ENCODE measurements around the gene ACSL6.

The ACSL6 gene

GRCh38 chr5:132059696-132060500 lies 48.4 kb upstream of the ACSL6 start:
- Histone ChIP-seq H3K4me3 (ENCODE audit: low read depth, low read length) (no peak overlapping the region), H3K4me1 (ENCODE audit: control insufficient read depth, insufficient read depth, low read length) (no peaks in the 10 kb centered on the region), H3K9me3 (ENCODE audit: control insufficient read depth, insufficient read depth, low read depth, low read length) (no peaks in the 10 kb centered on the region), H3K27ac (ENCODE audit: extremely low read depth, low read depth, low read length) (no peak overlapping the region), H3K36me3 (ENCODE audit: control insufficient read depth in 2 of 2, insufficient read depth in 1 of 2, low read length in 2 of 2) (no peaks in the 10 kb centered on the region)
- CTCF ChIA-PET = interaction anchor here (1.0 kb wide), 1 partner anchor 249 kb away, joined by 3 read pairs; no protein-coding TSS in a partner anchor
- no peak for TF ChIP-seq ZNF354C (tag by site-specific recombination; IDR thresholded peaks at IDR 0.05; ENCODE audit: borderline replicate concordance, low read depth)
- POLR2A ChIA-PET = no interaction called here

GRCh38 chr5:132059043-132059695 lies 47.7 kb upstream of the ACSL6 start:
- no peaks in the 10 kb centered on the region for H3K4me1 ChIP-seq (ENCODE audit: control insufficient read depth, insufficient read depth, low read length)
- H3K4me3 ChIP-seq (ENCODE audit: low read depth, low read length) = no peak overlapping the region
- ChIA-PET POLR2A (no interaction called here), CTCF (interaction anchor here (0.8 to 1.3 kb wide), 3 partner anchors 51 to 636 kb away, joined by 3 read pairs; no protein-coding TSS in a partner anchor)
- H3K27ac ChIP-seq (ENCODE audit: extremely low read depth, low read depth, low read length) = no peak overlapping the region
- no peaks in the 10 kb centered on the region for H3K9me3 ChIP-seq (ENCODE audit: control insufficient read depth, insufficient read depth, low read depth, low read length)
- no peak for TF ChIP-seq ZNF677 (tag by site-specific recombination; IDR thresholded peaks at IDR 0.05)
- no peak for TF ChIP-seq ZFP69B (tag by site-specific recombination; IDR thresholded peaks at IDR 0.05)
- no peak for TF ChIP-seq ZFP3 (tag by site-specific recombination; IDR thresholded peaks at IDR 0.05; ENCODE audit: low read depth)
- TF ChIP-seq ZNF23 (tag by site-specific recombination; IDR thresholded peaks at IDR 0.05; ENCODE audit: borderline replicate concordance) = no peak
- no peak for TF ChIP-seq ZNF544 (tag by site-specific recombination; IDR thresholded peaks at IDR 0.05)
- TF ChIP-seq TCF7L2 (IDR thresholded peaks at IDR 0.05; ENCODE audit: borderline replicate concordance, low read depth, low read length) = no peak
- TF ChIP-seq ZNF112 (tag by site-specific recombination; IDR thresholded peaks at IDR 0.05) = no peak
- no peak for TF ChIP-seq HOXD13 (CRISPR knock-in tag; IDR thresholded peaks at IDR 0.05; ENCODE audit: borderline replicate concordance)
- no peak for TF ChIP-seq ZNF560 (tag by site-specific recombination; IDR thresholded peaks at IDR 0.05; ENCODE audit: borderline replicate concordance)
- no peak for TF ChIP-seq IKZF3 (tag by site-specific recombination; IDR thresholded peaks at IDR 0.05)
- TF ChIP-seq ZSCAN18 (tag by site-specific recombination; IDR thresholded peaks at IDR 0.05) = no peak
- TF ChIP-seq KLF1 (tag by site-specific recombination; IDR thresholded peaks at IDR 0.05) = no peak
- TF ChIP-seq, protein P1, sequence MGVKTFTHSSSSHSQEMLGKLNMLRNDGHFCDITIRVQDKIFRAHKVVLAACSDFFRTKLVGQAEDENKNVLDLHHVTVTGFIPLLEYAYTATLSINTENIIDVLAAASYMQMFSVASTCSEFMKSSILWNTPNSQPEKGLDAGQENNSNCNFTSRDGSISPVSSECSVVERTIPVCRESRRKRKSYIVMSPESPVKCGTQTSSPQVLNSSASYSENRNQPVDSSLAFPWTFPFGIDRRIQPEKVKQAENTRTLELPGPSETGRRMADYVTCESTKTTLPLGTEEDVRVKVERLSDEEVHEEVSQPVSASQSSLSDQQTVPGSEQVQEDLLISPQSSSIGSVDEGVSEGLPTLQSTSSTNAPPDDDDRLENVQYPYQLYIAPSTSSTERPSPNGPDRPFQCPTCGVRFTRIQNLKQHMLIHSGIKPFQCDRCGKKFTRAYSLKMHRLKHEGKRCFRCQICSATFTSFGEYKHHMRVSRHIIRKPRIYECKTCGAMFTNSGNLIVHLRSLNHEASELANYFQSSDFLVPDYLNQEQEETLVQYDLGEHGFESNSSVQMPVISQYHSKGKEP (tag by site-specific recombination; IDR thresholded peaks at IDR 0.05) = no peak
- TF ChIP-seq ZNF629 (tag by site-specific recombination; IDR thresholded peaks at IDR 0.05) = no peak
- TF ChIP-seq ZNF704 (tag by site-specific recombination; IDR thresholded peaks at IDR 0.05) = no peak
- no peak for TF ChIP-seq ZNF624 (tag by site-specific recombination; IDR thresholded peaks at IDR 0.05)
- TF ChIP-seq, protein P2, sequence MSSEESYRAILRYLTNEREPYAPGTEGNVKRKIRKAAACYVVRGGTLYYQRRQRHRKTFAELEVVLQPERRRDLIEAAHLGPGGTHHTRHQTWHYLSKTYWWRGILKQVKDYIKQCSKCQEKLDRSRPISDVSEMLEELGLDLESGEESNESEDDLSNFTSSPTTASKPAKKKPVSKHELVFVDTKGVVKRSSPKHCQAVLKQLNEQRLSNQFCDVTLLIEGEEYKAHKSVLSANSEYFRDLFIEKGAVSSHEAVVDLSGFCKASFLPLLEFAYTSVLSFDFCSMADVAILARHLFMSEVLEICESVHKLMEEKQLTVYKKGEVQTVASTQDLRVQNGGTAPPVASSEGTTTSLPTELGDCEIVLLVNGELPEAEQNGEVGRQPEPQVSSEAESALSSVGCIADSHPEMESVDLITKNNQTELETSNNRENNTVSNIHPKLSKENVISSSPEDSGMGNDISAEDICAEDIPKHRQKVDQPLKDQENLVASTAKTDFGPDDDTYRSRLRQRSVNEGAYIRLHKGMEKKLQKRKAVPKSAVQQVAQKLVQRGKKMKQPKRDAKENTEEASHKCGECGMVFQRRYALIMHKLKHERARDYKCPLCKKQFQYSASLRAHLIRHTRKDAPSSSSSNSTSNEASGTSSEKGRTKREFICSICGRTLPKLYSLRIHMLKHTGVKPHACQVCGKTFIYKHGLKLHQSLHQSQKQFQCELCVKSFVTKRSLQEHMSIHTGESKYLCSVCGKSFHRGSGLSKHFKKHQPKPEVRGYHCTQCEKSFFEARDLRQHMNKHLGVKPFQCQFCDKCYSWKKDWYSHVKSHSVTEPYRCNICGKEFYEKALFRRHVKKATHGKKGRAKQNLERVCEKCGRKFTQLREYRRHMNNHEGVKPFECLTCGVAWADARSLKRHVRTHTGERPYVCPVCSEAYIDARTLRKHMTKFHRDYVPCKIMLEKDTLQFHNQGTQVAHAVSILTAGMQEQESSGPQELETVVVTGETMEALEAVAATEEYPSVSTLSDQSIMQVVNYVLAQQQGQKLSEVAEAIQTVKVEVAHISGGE (tag by site-specific recombination; conservative IDR thresholded peaks at IDR 0.05; ENCODE audit: low read depth) = no peak
- TF ChIP-seq ZNF302 (tag by site-specific recombination; IDR thresholded peaks at IDR 0.05; ENCODE audit: low read depth) = no peak
- TF ChIP-seq ZBTB49 (tag by site-specific recombination; IDR thresholded peaks at IDR 0.05; ENCODE audit: low read depth) = no peak
- H3K36me3 ChIP-seq (ENCODE audit: control insufficient read depth in 2 of 2, insufficient read depth in 1 of 2, low read length in 2 of 2) = no peaks in the 10 kb centered on the region

Measured in HEK293 (cell line).